MCF 10A (cell line): ENCODE results near the gene TMEM184C. TPM values are rescaled to one million over a fixed set of nuclear protein-coding genes. Genes with fewer than 3 reads are reported as not detected.

ENCODE experiments used
- BruUV-seq: library from RNA; stranded (reverse); fragments of 400-500 nt; replicated peaks from 2 replicates; lab custom pipeline; 2021; lab: Mats Ljungman, UMichigan
- CTCF ChIA-PET: fragments of 300-600 bp; sonication (Branson Sonifier 250); formaldehyde crosslinking; extraction: SDS; loops from one replicate; lab custom pipeline; 2021; ENCODE audit warnings: antibody characterized with exemption, inconsistent platforms; lab: Yijun Ruan, JAX
- POLR2A ChIA-PET: fragments of 300-600, 350-650 bp; sonication (Branson Sonifier 250); formaldehyde crosslinking; extraction: SDS; loops from one replicate; lab custom pipeline; 2020; ENCODE audit warnings: antibody characterized with exemption, inconsistent platforms; lab: Yijun Ruan, JAX
- DNase-seq: peaks from one replicate; pipeline ENCODE4 v3.0.0-alpha.2; 2018; ENCODE audit not compliant: unreplicated experiment
- H3K27ac Mint-ChIP-seq: one replicate; pipeline ENCODE4 v1.8.0; 2022; ENCODE audit warnings: mild to moderate bottlenecking, low read depth, mixed read lengths; ENCODE audit not compliant: unreplicated experiment
- H3K27me3 Mint-ChIP-seq: one replicate; pipeline ENCODE4 v1.8.0; 2022; ENCODE audit warnings: mixed read lengths; ENCODE audit not compliant: insufficient read depth, unreplicated experiment
- H3K36me3 Mint-ChIP-seq: one replicate; pipeline ENCODE4 v1.8.0; 2022; ENCODE audit warnings: mild to moderate bottlenecking, moderate library complexity, mixed read lengths; ENCODE audit not compliant: insufficient read depth, unreplicated experiment
- H3K4me1 Mint-ChIP-seq: one replicate; pipeline ENCODE4 v1.8.0; 2022; ENCODE audit warnings: mixed read lengths; ENCODE audit not compliant: insufficient read depth, unreplicated experiment
- H3K4me3 Mint-ChIP-seq: one replicate; pipeline ENCODE4 v1.8.0; 2022; ENCODE audit warnings: mild to moderate bottlenecking, moderate library complexity, mixed read lengths; ENCODE audit not compliant: unreplicated experiment
- H3K9me3 Mint-ChIP-seq: one replicate; pipeline ENCODE4 v1.8.0; 2022; ENCODE audit warnings: mixed read lengths; ENCODE audit not compliant: unreplicated experiment
- CTCF ChIP-seq: fragments of 200-600 bp; IDR thresholded peaks from one replicate; pipeline ENCODE4 v1.8.0; 2022; ENCODE audit warnings: antibody characterized with exemption, mild to moderate bottlenecking; ENCODE audit not compliant: unreplicated experiment
- intact Hi-C: fragments of 100-400 bp; cut with micrococcal nuclease; formaldehyde crosslinking; loops from 2 replicates; pipeline ENCODE4 v1.14.1; 2022
- total RNA-seq: library from RNA; stranded (reverse); gene quantifications from 2 replicates; pipeline ENCODE4 v1.2.3, GENCODE V29; 2022

TMEM184C gene
- total RNA-seq, 1 experiment from 2014 or later = 33.9 TPM

DNA sequence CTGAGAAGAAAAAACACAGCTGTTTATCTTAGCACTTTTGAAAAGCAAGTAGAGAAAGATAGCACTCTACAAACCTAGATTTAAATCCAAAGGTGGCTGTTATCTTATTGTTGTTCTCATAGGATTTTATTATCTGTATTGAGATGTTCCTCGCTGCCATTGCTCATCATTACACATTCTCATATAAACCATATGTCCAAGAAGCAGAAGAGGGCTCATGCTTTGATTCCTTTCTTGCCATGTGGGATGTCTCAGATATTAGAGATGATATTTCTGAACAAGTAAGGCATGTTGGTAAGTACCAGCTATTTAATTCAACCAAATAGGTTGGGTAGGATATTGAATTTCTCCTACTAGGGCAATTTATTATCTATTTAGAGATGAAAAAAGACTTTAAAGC is 16.4 kb downstream of the TMEM184C start:
- Mint-ChIP-seq H3K4me1 (no peaks in the 10 kb centered on the region), H3K27me3 (no peaks in the 10 kb centered on the region), H3K36me3 (peaks cover 86% of the 10 kb centered on the region), H3K4me3 (no peak overlapping the region), H3K27ac (peak overlapping the region; percentile 66), H3K9me3 (no peaks in the 10 kb centered on the region)
- ChIA-PET POLR2A (interaction anchor here (0.6 to 3.0 kb wide), 4 partner anchors 8 to 18 kb away, joined by 3 to 14 read pairs (median 3); partner anchors contain the start of gene TMEM184C), CTCF (interaction anchor here (1.2 kb wide), 1 partner anchor 36 kb away, joined by 5 read pairs; no protein-coding TSS in a partner anchor)
- no TSS peak for BruUV-seq
- DNase-seq = no peak
- intact Hi-C loops = no loop called here
- no peak for TF ChIP-seq CTCF

GRCh38 chr4:147635348-147635747 is 18.2 kb downstream of the TMEM184C start:
- Mint-ChIP-seq H3K27ac (no peak overlapping the region), H3K4me1 (peaks cover 10% of the 10 kb centered on the region), H3K9me3 (no peaks in the 10 kb centered on the region), H3K27me3 (no peaks in the 10 kb centered on the region), H3K36me3 (peaks cover 75% of the 10 kb centered on the region), H3K4me3 (no peak overlapping the region)
- CTCF ChIA-PET = no interaction called here
- intact Hi-C loops = no loop called here
- POLR2A ChIA-PET = no interaction called here
- TF ChIP-seq CTCF = no peak
- no peak for DNase-seq
- no TSS peak for BruUV-seq

GRCh38 chr4:147638365-147638764 is 21.2 kb downstream of the TMEM184C start:
- intact Hi-C loops = no loop called here
- peaks cover 10% of the 10 kb centered on the region for H3K4me1 Mint-ChIP-seq
- TF ChIP-seq CTCF = no peak
- no TSS peak for BruUV-seq
- H3K4me3 Mint-ChIP-seq = no peak overlapping the region
- ChIA-PET CTCF (interaction anchor here (0.9 kb wide), 2 partner anchors 17 to 228 kb away, joined by 3 read pairs; no protein-coding TSS in a partner anchor), POLR2A (interaction anchor here (0.8 to 1.3 kb wide), 2 partner anchors 10 to 21 kb away, joined by 4 read pairs; partner anchors contain the start of gene TMEM184C)
- H3K9me3 Mint-ChIP-seq = no peaks in the 10 kb centered on the region
- peaks cover 56% of the 10 kb centered on the region for H3K36me3 Mint-ChIP-seq
- no peak for DNase-seq
- no peaks in the 10 kb centered on the region for H3K27me3 Mint-ChIP-seq
- H3K27ac Mint-ChIP-seq = no peak overlapping the region

DNA sequence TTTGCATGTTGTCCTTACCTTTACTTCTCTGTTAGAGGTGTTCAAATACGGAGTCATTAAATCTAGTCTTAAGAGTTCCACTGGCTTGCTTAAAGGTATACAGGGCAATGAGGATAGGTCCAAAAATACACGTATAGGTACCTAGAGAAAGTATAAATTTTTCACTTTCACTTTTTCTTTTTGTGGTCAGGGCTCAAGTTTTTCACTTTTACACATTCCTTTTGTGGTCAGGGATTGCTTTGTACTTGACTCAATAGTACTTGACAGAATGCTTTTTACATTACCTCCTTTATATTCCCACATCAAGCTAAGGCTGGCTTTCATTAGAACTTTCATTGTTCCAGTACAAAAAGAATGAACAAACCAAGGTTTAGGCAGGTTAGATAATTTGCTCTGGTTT is 21.7 kb downstream of the TMEM184C start:
- no TSS peak for BruUV-seq

More for the DNA sequence above, 21.7 kb downstream of the TMEM184C start:
- Mint-ChIP-seq H3K36me3 (peaks cover 50% of the 10 kb centered on the region), H3K27me3 (no peaks in the 10 kb centered on the region), H3K9me3 (no peaks in the 10 kb centered on the region), H3K4me3 (no peak overlapping the region), H3K4me1 (peaks cover 10% of the 10 kb centered on the region), H3K27ac (no peak overlapping the region)
- CTCF ChIA-PET = interaction anchor here (0.9 kb wide), 1 partner anchor 18 kb away, joined by 3 read pairs; no protein-coding TSS in a partner anchor
- DNase-seq = no peak
- intact Hi-C loops = no loop called here
- TF ChIP-seq CTCF = no peak
- POLR2A ChIA-PET = interaction anchor here (1.2 to 1.3 kb wide), 2 partner anchors 10 to 22 kb away, joined by 3 to 4 read pairs; partner anchors contain the start of gene TMEM184C
